ENCODE measurements around the gene CBFB. TPM values are rescaled to one million over a fixed set of nuclear protein-coding genes. Genes with fewer than 3 reads are reported as not detected.
A peak's percentile ranks its signal among the peaks of the same experiment; 100 is the strongest.

Gene CBFB
- total and polyA plus RNA-seq, 10 donors = 22.7 to 80.4 (median 58.4) TPM

GRCh38 chr16:67144943-67145342 is 116.0 kb downstream of the CBFB start:
- peaks cover 0 to 98% (median 88%) of the 10 kb centered on the region in 6 donors for H3K36me3 ChIP-seq
- 86 to 97% (median 95%) methylated on average over 2 of the region's 2 CpGs for WGBS, 5 donors
- TF ChIP-seq POLR2A (IDR thresholded peaks at IDR 0.05) = no peak
- no peak for TF ChIP-seq POLR2AphosphoS5 (IDR thresholded peaks at IDR 0.05)

GRCh38 chr16:67145746-67146145 is 116.8 kb downstream of the CBFB start:
- no peak overlapping the region for H3K4me3 ChIP-seq
- H3K27me3 ChIP-seq (replicated peaks in 1 of 7) = peaks cover 0 to 22% (median 15%) of the 10 kb centered on the region in 7 donors
- DNase-seq = peak; percentile 53
- peak overlapping the region in 2 of 8 donors; percentile 23 to 24 for H3K27ac ChIP-seq
- WGBS, 5 donors = 83 to 95% (median 89%) methylated on average over 2 of the region's 2 CpGs
- no peaks in the 10 kb centered on the region for H3K9me3 ChIP-seq
- H3K4me1 ChIP-seq = peaks cover 5 to 18% (median 14%) of the 10 kb centered on the region in 6 donors
- H3K36me3 ChIP-seq = peaks cover 0 to 90% (median 80%) of the 10 kb centered on the region in 6 donors
- intact Hi-C loops (cut with DNase I; ENCODE audit: low total_unique reads) = no loop called here
- TF ChIP-seq POLR2AphosphoS5 (IDR thresholded peaks at IDR 0.05) (no peak), CTCF (IDR thresholded peaks at IDR 0.05 in 8 of 11, conservative IDR thresholded peaks at IDR 0.05 in 3 of 11) (no peak), POLR2A (IDR thresholded peaks at IDR 0.05) (no peak)

More at GRCh38 chr16:67144943-67145342, 116.0 kb downstream of the CBFB start:
- no peaks in the 10 kb centered on the region for H3K9me3 ChIP-seq
- peak overlapping the region in 2 of 8 donors; percentile 23 to 24 for H3K27ac ChIP-seq
- H3K27me3 ChIP-seq (replicated peaks in 1 of 7) = peaks cover 0 to 14% (median 7%) of the 10 kb centered on the region in 7 donors
- peak; percentile 33 for DNase-seq
- intact Hi-C loops (cut with DNase I; ENCODE audit: low total_unique reads) = no loop called here
- H3K4me3 ChIP-seq = no peak overlapping the region
- H3K4me1 ChIP-seq = peaks cover 0 to 10% (median 6%) of the 10 kb centered on the region in 6 donors

- no peak for TF ChIP-seq CTCF (IDR thresholded peaks at IDR 0.05 in 8 of 11, conservative IDR thresholded peaks at IDR 0.05 in 3 of 11)
- TF ChIP-seq POLR2AphosphoS5 (IDR thresholded peaks at IDR 0.05) = no peak
- TF ChIP-seq POLR2A (IDR thresholded peaks at IDR 0.05) = no peak
- no peak overlapping the region for H3K4me3 ChIP-seq
- peaks cover 5 to 27% (median 21%) of the 10 kb centered on the region in 6 donors for H3K4me1 ChIP-seq
- peaks cover 0 to 80% (median 70%) of the 10 kb centered on the region in 6 donors for H3K36me3 ChIP-seq
- H3K9me3 ChIP-seq = no peaks in the 10 kb centered on the region
- H3K27ac ChIP-seq = no peak overlapping the region
- peaks cover 0 to 32% (median 23%) of the 10 kb centered on the region in 7 donors for H3K27me3 ChIP-seq (replicated peaks in 1 of 7)
- DNase-seq = peak; percentile 19
- WGBS, 5 donors = 72 to 93% (median 88%) methylated on average over 6 to 7 of the region's 7 CpGs
- intact Hi-C loops (cut with DNase I; ENCODE audit: low total_unique reads) = no loop called here
Measured at GRCh38 chr16:67146523-67147357, 117.8 kb downstream of the CBFB start.

GRCh38 chr16:67147437-67148140 is 118.6 kb downstream of the CBFB start:
- Histone ChIP-seq H3K4me1 (peaks cover 5 to 28% (median 21%) of the 10 kb centered on the region in 6 donors), H3K36me3 (peaks cover 0 to 71% (median 61%) of the 10 kb centered on the region in 6 donors), H3K27ac (no peak overlapping the region), H3K27me3 (replicated peaks in 1 of 7) (peaks cover 0 to 36% (median 23%) of the 10 kb centered on the region in 7 donors), H3K4me3 (no peak overlapping the region), H3K9me3 (no peaks in the 10 kb centered on the region)
- TF ChIP-seq POLR2AphosphoS5 (IDR thresholded peaks at IDR 0.05) (no peak), CTCF (IDR thresholded peaks at IDR 0.05 in 8 of 11, conservative IDR thresholded peaks at IDR 0.05 in 3 of 11) (no peak), POLR2A (IDR thresholded peaks at IDR 0.05) (no peak)
- peak; percentile 41 for DNase-seq
- 85 to 97% (median 91%) methylated on average over 4 of the region's 4 CpGs for WGBS, 5 donors
- intact Hi-C loops (cut with DNase I; ENCODE audit: low total_unique reads) = no loop called here
